Panc1 (cell line): ENCODE results near the gene NLRC5. TPM values are rescaled to one million over a fixed set of nuclear protein-coding genes. Genes with fewer than 3 reads are reported as not detected.

ENCODE experiments used
- ATAC-seq: fragments of 200-7000 bp; cut with Tn5 transposase; 2 replicates; pipeline ENCODE4 v1.9.1; 2020; ENCODE audit warnings: mild to moderate bottlenecking, moderate library complexity
- BruUV-seq: library from RNA; stranded (reverse); fragments of 400-500 nt; replicated peaks from 2 replicates; lab custom pipeline; 2021; lab: Mats Ljungman, UMichigan
- CTCF ChIA-PET: fragments of 300-600 bp; sonication (Branson Sonifier 250); formaldehyde crosslinking; loops from one replicate; lab custom pipeline; 2022; ENCODE audit warnings: antibody characterized with exemption; lab: Charles Lee
- POLR2A ChIA-PET: fragments of 300-600 bp; sonication (Branson Sonifier 250); formaldehyde crosslinking; loops from one replicate; lab custom pipeline; 2022; ENCODE audit warnings: antibody characterized with exemption; lab: Charles Lee
- DNase-seq: peaks from one replicate; pipeline ENCODE4 v3.0.0-alpha.2; 2010; ENCODE audit warnings: low read depth, low spot score
- H3K27ac ChIP-seq: 2 replicates; pipeline ENCODE4 v1.5.1; 2011; ENCODE audit warnings: mild to moderate bottlenecking, low read length, inconsistent platforms
- H3K27me3 ChIP-seq: fragments of 200-500 bp; sonication (Bioruptor generic); 2 replicates; pipeline ENCODE4 v1.6.0; 2014; ENCODE audit warnings: low read length, inconsistent platforms; ENCODE audit not compliant: control insufficient read depth, insufficient read depth
- H3K36me3 ChIP-seq: fragments of 200-500 bp; sonication (Bioruptor generic); 2 replicates; pipeline ENCODE4 v1.5.1; 2014; ENCODE audit warnings: inconsistent platforms, mild to moderate bottlenecking, low read length, moderate library complexity; ENCODE audit not compliant: control insufficient read depth, insufficient read depth
- H3K4me1 ChIP-seq: 2 replicates; pipeline ENCODE4 v1.5.1; 2011; ENCODE audit warnings: inconsistent platforms, mild to moderate bottlenecking, low read length, moderate library complexity; ENCODE audit not compliant: control insufficient read depth, insufficient read depth
- H3K4me3 ChIP-seq, 2 experiments: 2 replicates each; pipeline ENCODE4 v1.5.1; 2011 to 2012; ENCODE audit warnings: low read depth in 2 of 2, low read length in 2 of 2, mild to moderate bottlenecking in 2 of 2, inconsistent platforms in 1 of 2, moderate library complexity in 1 of 2
- H3K9me3 ChIP-seq: fragments of 200-500 bp; sonication (Bioruptor generic); 2 replicates; pipeline ENCODE4 v1.5.1; 2014; ENCODE audit warnings: low read depth, mild to moderate bottlenecking, inconsistent platforms, low read length, moderate library complexity; ENCODE audit not compliant: control insufficient read depth, insufficient read depth
- CTCF ChIP-seq: fragments of 450-650 bp; IDR thresholded peaks from 2 replicates; pipeline ENCODE4 v1.5.1; 2017; ENCODE audit warnings: mild to moderate bottlenecking
- POLR2AphosphoS5 ChIP-seq: IDR thresholded peaks from 2 replicates; pipeline ENCODE4 v1.6.1; 2012; ENCODE audit warnings: mild to moderate bottlenecking, low read depth, low read length, moderate library complexity
- REST ChIP-seq, 2 experiments: IDR thresholded peaks; 2 replicates each; pipeline ENCODE4 v1.6.1; 2011 to 2012; ENCODE audit warnings: low read depth in 2 of 2, control low read depth in 1 of 2, low read length in 1 of 2, mild to moderate bottlenecking in 1 of 2, moderate library complexity in 1 of 2; ENCODE audit not compliant: insufficient read depth in 1 of 2
- SIN3A ChIP-seq: IDR thresholded peaks from 2 replicates; pipeline ENCODE4 v1.6.1; 2012; ENCODE audit warnings: low read depth, mild to moderate bottlenecking, low read length, moderate library complexity, borderline replicate concordance; ENCODE audit not compliant: insufficient read depth
- TCF7L2 ChIP-seq: IDR thresholded peaks from 2 replicates; pipeline ENCODE4 v1.6.1; 2011; ENCODE audit warnings: mild to moderate bottlenecking, low read depth, low read length, inconsistent platforms
- in situ Hi-C: cut with HindIII; loops from 2 replicates; pipeline ENCODE4 v1.10.0; 2016; ENCODE audit warnings: low sequenced_read_pairs, low pct_unique_long_range_greater_than_20kb
- intact Hi-C: fragments of 100-400 bp; cut with micrococcal nuclease; formaldehyde crosslinking; loops from one replicate; pipeline ENCODE4 v1.10.0; 2022; ENCODE audit not compliant: unreplicated experiment
- total RNA-seq: library from RNA; stranded (reverse); gene quantifications from one replicate; pipeline ENCODE4 v1.2.1, GENCODE V29; 2021; ENCODE audit not compliant: unreplicated experiment

Gene NLRC5
- total RNA-seq, 1 experiment from 2014 or later = 8.8 TPM

GRCh38 chr16:57105184-57105583, 115.8 kb downstream of the NLRC5 start:
- H3K9me3 ChIP-seq = no peaks in the 10 kb centered on the region
- H3K36me3 ChIP-seq = no peaks in the 10 kb centered on the region
- H3K27ac ChIP-seq = no peak overlapping the region; the same call in 1 of the 2 replicates
- DNase-seq = no peak
- ATAC-seq = 0 out of 2 replicates have a peak, but pooled peaks have one; percentile 27
- ChIA-PET CTCF (no interaction called here), POLR2A (interaction anchor here (0.7 kb wide), 1 partner anchor 183 kb away, joined by 4 read pairs; no protein-coding TSS in a partner anchor)
- intact Hi-C loops = no loop called here
- in situ Hi-C loops = no loop called here
- TF ChIP-seq TCF7L2 (no peak), SIN3A (no peak), CTCF (no peak), POLR2AphosphoS5 (no peak), REST (IDR thresholded peaks at IDR 0.05; ENCODE audit: insufficient read depth in 1 of 2, low read depth in 2 of 2, low read length in 1 of 2) (no peak)
- H3K4me3 ChIP-seq = no peak overlapping the region
- H3K4me1 ChIP-seq = peaks cover 22% of the 10 kb centered on the region
- BruUV-seq = no TSS peak
- H3K27me3 ChIP-seq = no peaks in the 10 kb centered on the region

- no peaks in the 10 kb centered on the region for H3K9me3 ChIP-seq
- TF ChIP-seq POLR2AphosphoS5 (no peak), TCF7L2 (no peak), CTCF (no peak), REST (IDR thresholded peaks at IDR 0.05; ENCODE audit: insufficient read depth in 1 of 2, low read depth in 2 of 2, low read length in 1 of 2) (no peak), SIN3A (no peak)
- ChIA-PET POLR2A (no interaction called here), CTCF (no interaction called here)
- no peaks in the 10 kb centered on the region for H3K36me3 ChIP-seq
- intact Hi-C loops (no loop called here), in situ Hi-C loops (no loop called here)
- no TSS peak for BruUV-seq
- H3K4me3 ChIP-seq = no peak overlapping the region
- peaks cover 22% of the 10 kb centered on the region for H3K4me1 ChIP-seq
- ATAC-seq (peak; percentile 66), DNase-seq (no peak)
- H3K27ac ChIP-seq = no peak overlapping the region
- H3K27me3 ChIP-seq = no peaks in the 10 kb centered on the region
Measured at GRCh38 chr16:57106767-57107166, 117.4 kb downstream of the NLRC5 start.
